ENCODE results near the gene MTHFR.

The MTHFR gene

DNA sequence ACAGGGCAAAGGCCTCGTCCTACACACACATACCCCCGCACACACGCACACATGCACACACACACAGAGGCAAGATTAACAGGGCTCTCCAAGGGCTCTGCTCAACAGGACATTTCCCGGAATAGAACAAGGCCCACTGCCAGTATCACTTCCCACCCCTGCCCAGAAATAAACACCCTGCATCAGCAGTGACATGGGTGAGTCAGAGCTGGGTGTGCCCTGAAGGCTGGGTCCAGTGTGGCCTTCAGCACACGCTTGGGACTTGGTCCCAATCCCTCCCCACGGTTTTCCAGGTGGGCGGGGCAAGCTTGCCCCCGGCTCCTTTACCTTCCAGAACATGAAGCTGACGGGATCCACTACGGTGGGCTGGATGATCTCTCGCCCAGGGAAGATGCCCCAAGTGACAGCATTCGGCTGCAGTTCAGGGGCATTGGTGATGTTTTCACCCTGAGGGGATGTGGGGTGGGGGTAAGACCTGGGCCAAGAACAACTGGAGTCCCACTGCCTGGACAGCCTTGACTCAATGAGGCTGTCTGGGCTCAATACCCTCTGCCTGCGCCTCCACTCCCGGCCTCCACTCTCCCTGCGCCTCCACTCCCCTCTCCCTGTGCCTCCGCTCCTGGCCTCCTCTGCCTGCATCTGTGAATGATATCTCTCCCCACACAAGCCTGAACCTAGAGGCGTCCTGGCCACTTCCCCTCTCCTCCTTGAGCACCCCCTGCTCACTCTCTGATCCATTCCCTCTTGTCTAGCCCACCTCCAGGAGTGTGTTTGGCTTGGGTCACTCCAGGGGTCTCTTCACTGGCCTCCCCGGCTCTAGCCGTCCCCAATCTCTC lies 14.7 kb downstream of the MTHFR start:
- DNase-seq (ENCODE audit: low read depth): no peak
- no peak overlapping the region for H3K4me3 ChIP-seq (ENCODE audit: low read depth, low read length)
- TF ChIP-seq, protein P1, sequence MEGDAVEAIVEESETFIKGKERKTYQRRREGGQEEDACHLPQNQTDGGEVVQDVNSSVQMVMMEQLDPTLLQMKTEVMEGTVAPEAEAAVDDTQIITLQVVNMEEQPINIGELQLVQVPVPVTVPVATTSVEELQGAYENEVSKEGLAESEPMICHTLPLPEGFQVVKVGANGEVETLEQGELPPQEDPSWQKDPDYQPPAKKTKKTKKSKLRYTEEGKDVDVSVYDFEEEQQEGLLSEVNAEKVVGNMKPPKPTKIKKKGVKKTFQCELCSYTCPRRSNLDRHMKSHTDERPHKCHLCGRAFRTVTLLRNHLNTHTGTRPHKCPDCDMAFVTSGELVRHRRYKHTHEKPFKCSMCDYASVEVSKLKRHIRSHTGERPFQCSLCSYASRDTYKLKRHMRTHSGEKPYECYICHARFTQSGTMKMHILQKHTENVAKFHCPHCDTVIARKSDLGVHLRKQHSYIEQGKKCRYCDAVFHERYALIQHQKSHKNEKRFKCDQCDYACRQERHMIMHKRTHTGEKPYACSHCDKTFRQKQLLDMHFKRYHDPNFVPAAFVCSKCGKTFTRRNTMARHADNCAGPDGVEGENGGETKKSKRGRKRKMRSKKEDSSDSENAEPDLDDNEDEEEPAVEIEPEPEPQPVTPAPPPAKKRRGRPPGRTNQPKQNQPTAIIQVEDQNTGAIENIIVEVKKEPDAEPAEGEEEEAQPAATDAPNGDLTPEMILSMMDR (IDR thresholded peaks at IDR 0.05; ENCODE audit: low read depth, low read length, missing control alignments): no peak

DNA sequence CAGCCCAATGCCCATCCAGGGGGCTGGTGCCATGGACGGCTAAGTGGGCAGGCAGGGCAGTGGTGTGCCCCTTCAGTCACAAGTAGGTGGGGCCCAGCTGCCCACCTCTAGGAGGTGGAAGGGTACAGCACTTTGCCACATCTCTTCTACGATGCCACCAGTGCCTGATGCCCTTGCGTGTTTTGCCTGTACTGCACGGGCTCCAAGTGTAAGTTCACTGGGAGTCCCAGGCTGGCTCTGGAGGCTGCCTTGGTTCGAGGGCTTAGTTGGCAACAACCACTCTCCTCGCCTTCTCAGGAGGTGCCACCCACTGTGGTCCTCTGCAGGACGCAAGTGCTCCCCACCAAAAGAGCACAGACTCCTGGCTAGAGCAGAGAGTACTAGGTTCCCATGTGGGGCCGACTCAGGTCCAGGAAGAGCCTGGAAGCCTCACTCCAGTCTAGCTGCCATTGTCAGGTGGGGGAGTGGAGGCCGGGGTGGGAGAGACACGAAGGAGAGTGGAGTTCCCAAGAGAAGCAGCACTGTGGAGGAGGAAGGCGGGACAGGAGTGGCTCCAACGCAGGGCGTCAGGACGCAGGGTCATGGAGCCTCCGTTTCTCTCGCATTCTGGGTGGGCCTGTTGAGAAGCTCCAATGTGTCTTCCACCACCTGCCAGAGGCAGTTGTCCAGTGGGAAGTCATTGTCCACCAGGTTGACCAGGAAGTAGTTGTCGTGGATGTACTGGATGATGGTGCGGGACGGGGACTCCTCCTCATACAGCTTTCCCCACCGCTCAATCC lies 15.5 kb downstream of the MTHFR start:
- TF ChIP-seq, protein P1 (IDR thresholded peaks at IDR 0.05; ENCODE audit: low read depth, low read length, missing control alignments): no peak
- no peak for DNase-seq (ENCODE audit: low read depth)
- no peak overlapping the region for H3K4me3 ChIP-seq (ENCODE audit: low read depth, low read length)

DNA sequence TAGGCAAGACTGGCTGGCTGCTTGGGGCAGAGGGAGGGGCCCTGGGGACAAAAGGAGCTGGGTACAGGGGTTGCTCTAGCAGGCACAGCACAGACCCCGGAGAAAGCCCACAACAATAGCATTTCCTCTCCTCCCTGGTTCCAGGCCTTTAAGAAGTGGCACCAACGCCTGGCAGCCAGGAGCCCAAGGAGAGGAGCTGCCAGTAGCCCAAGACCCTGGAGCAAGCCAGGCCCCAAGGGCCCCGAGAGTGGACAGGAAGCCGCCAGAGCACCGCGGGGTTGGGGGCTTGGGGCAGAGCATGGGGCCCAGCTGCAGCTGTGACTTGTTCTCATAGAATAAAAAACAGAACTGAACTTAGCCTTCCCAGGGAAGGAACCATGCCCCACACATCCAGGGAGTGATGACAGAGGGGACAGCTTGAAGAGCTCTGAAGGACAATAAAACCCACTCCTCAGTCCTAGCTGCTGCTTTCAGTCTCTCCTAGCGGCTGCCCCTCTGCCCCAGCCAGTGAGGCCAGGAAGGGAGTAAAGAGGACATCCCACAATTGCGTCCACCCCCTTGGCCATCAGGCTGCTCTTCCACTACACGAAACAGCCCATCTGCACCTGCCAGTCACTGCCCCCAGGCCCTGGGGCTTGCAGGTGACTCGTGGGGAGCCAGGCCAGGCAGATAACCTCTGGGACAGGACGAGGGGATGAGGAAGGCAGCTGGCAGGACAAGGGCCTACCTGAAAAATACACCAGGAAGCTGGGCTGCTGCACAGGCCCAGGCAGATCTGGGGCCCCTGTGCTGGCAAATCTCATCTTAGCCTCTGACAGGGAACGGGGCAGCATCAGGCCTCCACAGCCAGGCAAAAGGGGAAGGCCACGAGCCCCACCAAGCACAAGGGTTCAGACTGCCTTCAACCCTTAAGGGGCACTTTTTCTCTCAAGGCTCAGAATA lies 16.4 kb downstream of the MTHFR start:
- no peak overlapping the region for H3K4me3 ChIP-seq (ENCODE audit: low read depth, low read length)
- TF ChIP-seq, protein P1 (IDR thresholded peaks at IDR 0.05; ENCODE audit: low read depth, low read length, missing control alignments): no peak

DNA sequence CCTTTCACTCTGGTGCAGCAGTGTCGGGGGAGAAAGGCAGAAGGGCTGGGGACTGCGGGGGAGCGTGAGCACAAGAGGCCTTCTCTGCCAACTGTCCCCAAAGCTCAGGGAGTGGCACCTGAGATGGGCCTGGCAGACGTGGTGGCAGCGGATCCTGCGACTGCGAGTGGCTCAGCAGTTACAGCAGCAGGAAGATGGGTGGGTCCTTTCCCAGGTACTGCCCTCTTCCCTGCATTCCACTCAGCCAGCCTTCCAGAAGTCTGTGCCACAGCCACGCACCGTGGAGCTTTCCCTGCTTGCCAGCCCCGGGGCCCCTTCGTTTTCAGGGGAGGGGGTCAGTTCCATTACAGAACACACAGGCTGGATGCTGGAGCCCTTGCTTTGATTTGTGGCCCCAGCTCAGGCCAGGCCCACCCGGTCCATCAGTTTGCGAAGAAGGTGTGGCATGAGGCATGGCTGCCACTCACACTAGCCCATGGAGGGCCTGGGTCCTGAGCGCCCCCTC lies 17.2 kb downstream of the MTHFR start:
- DNase-seq (ENCODE audit: low read depth): no peak
- TF ChIP-seq, protein P1 (IDR thresholded peaks at IDR 0.05; ENCODE audit: low read depth, low read length, missing control alignments): no peak
- no peak overlapping the region for H3K4me3 ChIP-seq (ENCODE audit: low read depth, low read length)

More for the DNA sequence above, 16.4 kb downstream of the MTHFR start:
- DNase-seq (ENCODE audit: low read depth): no peak

DNA sequence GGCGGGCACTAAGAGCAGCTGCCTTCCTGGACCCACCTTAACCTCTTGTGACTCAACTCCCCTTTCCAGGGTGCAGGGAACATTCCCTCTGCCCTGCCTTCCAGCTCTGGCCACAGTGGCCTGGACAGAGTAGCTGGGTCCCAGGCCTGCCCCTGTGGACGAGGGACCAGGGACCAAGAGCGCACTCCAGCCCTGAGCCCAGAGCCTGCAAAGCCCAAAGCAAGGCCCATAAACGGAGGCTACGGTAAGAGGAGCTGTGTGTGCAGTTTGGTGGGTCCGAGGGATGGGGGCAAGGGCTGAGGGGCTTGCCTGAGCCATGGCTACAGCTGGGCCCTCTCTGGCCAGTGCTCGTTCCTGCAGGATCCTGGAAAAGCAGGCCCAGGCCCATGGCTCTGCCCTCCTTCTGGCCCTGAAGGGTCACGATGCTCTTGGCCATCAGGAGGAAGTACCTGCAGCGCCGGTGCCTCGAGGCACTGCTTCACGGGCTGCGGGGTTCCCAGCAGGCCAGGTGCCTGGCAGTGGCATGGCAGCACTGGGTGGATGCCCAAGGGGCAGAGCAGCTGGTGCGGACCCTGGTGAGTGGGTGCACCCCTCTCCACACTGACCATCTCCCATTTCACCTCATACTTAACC lies 17.8 kb downstream of the MTHFR start:
- no peak overlapping the region for H3K4me3 ChIP-seq (ENCODE audit: low read depth, low read length)
- no peak for DNase-seq (ENCODE audit: low read depth)
- TF ChIP-seq, protein P1 (IDR thresholded peaks at IDR 0.05; ENCODE audit: low read depth, low read length, missing control alignments): no peak

DNA sequence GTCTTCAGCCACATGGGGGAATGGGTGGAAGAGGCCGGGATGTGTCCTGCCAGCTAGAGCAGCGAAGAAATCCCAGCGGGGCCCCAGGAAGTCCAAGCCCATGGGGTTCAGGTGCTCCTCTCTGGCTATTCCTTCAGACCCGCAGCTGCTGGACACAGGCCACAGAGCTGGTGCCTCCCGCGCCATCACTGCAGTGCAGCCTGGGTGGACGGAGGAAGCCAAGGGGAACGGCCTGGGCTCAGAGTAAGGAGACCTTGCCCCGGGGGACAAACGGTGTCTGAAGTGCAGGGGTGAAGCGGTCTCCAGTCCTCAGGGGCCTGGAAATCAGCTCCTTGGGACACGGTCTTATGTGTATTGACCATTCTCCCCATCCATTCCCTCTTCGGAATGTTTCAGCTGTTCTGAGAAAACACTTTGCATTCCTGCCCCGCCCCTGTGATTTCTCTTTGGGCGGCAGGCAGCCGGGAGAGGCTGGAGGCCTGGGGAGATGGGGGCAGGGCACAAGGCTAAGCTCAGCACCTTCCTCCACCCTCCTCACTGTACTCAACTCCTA lies 18.4 kb downstream of the MTHFR start:
- no peak for DNase-seq (ENCODE audit: low read depth)
- TF ChIP-seq, protein P1 (IDR thresholded peaks at IDR 0.05; ENCODE audit: low read depth, low read length, missing control alignments): no peak
- H3K4me3 ChIP-seq (ENCODE audit: low read depth, low read length): no peak overlapping the region

Measured in GM12864 (cell line).